Smooth muscle cell (in vitro differentiated cells): Measurements from ENCODE around the gene CDYL. TPM values are rescaled to one million over a fixed set of nuclear protein-coding genes. Genes with fewer than 3 reads are reported as not detected.

Experiments
- DNase-seq: peaks from one replicate; lab custom pipeline; 2025; ENCODE audit not compliant: unreplicated experiment; lab: John Stamatoyannopoulos, UW
- H2AFZ ChIP-seq: fragments of 200-600 bp; sonication (generic); 2 replicates; pipeline ENCODE4 v1.6.0; 2016; ENCODE audit warnings: antibody characterized with exemption, low read depth, mild to moderate bottlenecking
- H3F3A ChIP-seq: fragments of 200-600 bp; sonication (generic); 2 replicates; pipeline ENCODE4 v1.6.0; 2017; ENCODE audit warnings: antibody characterized with exemption, low read depth
- H3K27ac ChIP-seq: fragments of 200-600 bp; sonication (generic); 2 replicates; pipeline ENCODE4 v1.5.1; 2016; ENCODE audit warnings: low read depth, mild to moderate bottlenecking
- H3K27me3 ChIP-seq: fragments of 200-600 bp; sonication (generic); 2 replicates; pipeline ENCODE4 v1.6.1; 2016; ENCODE audit warnings: low read depth, mild to moderate bottlenecking
- H3K36me3 ChIP-seq: fragments of 200-600 bp; sonication (generic); 2 replicates; pipeline ENCODE4 v1.5.1; 2016; ENCODE audit warnings: low read depth
- H3K4me1 ChIP-seq: fragments of 200-600 bp; sonication (generic); 2 replicates; pipeline ENCODE4 v1.5.1; 2016; ENCODE audit warnings: low read depth
- H3K4me2 ChIP-seq: fragments of 200-600 bp; sonication (generic); 2 replicates; pipeline ENCODE4 v1.6.0; 2016; ENCODE audit warnings: mild to moderate bottlenecking
- H3K4me3 ChIP-seq: fragments of 200-600 bp; sonication (generic); 2 replicates; pipeline ENCODE4 v1.5.1; 2016; ENCODE audit warnings: mild to moderate bottlenecking
- H3K79me2 ChIP-seq: fragments of 200-600 bp; sonication (generic); 2 replicates; pipeline ENCODE4 v1.6.0; 2016; ENCODE audit warnings: low read depth, mild to moderate bottlenecking
- H3K9ac ChIP-seq: fragments of 200-600 bp; sonication (generic); 2 replicates; pipeline ENCODE4 v1.6.0; 2016; ENCODE audit warnings: low read depth
- H3K9me3 ChIP-seq: fragments of 200-600 bp; sonication (generic); replicated peaks from 2 replicates; pipeline ENCODE4 v1.5.1; 2016; ENCODE audit warnings: low read depth
- H4K20me1 ChIP-seq: fragments of 200-600 bp; sonication (generic); 2 replicates; pipeline ENCODE4 v1.6.0; 2016; ENCODE audit warnings: low read depth
- WGBS: methylation state at CpG from one replicate; pipeline ENCODE4 v1.1.7; 2016; ENCODE audit warnings: low lambda C conversion rate; 5-methylcytosine and 5-hydroxymethylcytosine counted together
- polyA plus RNA-seq: library from polyadenylated mRNA; unstranded; fragments of >200 nt; fragmentation: Nextera tagmentation; extraction: Ambion mirVana; gene quantifications from 2 replicates; pipeline ENCODE4 v1.2.1, GENCODE V29; 2016
- total RNA-seq: library from RNA; depleted of rRNA; stranded (reverse); fragments of >200 nt; gene quantifications from 2 replicates; pipeline ENCODE4 v1.2.3, GENCODE V29; 2014
- TF ChIP-seq, protein P1 (sequence below): fragments of 200-600 bp; sonication (generic); IDR thresholded peaks from 2 replicates; pipeline ENCODE4 v1.5.1; 2017; ENCODE audit warnings: borderline replicate concordance, mild to moderate bottlenecking, antibody characterized with exemption; ENCODE audit not compliant: insufficient read depth, poor library complexity, severe bottlenecking

The CDYL gene
- total and polyA plus RNA-seq, 2 experiments from 2014 or later = 28.7 to 34.5 TPM

DNA sequence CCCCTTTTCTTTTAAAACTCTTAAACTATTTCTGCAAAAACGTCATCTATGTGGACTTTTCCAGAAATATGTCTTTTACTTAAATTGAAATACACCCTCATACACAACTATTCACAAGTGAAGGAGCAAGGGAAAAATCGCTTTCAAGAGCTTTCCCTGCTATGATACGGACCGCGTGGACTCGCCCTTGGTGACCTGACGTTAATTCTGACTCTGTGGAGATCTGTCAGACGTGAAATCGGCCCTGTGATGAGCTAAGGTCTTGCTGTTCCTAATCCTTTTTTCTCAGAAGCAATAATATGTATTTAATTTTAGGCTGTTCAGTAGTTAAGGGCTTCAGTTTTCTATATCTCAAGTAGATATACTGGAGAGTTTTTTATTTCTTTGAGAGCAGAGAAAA lies 114.0 kb downstream of the CDYL start:
- Histone ChIP-seq H2AFZ (no peak overlapping the region), H3K4me2 (no peak overlapping the region), H3K4me1 (no peaks in the 10 kb centered on the region), H4K20me1 (peaks cover 94% of the 10 kb centered on the region), H3F3A (no peaks in the 10 kb centered on the region), H3K9ac (no peak overlapping the region), H3K9me3 (no peaks in the 10 kb centered on the region), H3K79me2 (peaks cover 65% of the 10 kb centered on the region), H3K27me3 (no peaks in the 10 kb centered on the region), H3K27ac (no peak overlapping the region), H3K36me3 (no peaks in the 10 kb centered on the region), H3K4me3 (no peak overlapping the region)
- TF ChIP-seq, protein P1, sequence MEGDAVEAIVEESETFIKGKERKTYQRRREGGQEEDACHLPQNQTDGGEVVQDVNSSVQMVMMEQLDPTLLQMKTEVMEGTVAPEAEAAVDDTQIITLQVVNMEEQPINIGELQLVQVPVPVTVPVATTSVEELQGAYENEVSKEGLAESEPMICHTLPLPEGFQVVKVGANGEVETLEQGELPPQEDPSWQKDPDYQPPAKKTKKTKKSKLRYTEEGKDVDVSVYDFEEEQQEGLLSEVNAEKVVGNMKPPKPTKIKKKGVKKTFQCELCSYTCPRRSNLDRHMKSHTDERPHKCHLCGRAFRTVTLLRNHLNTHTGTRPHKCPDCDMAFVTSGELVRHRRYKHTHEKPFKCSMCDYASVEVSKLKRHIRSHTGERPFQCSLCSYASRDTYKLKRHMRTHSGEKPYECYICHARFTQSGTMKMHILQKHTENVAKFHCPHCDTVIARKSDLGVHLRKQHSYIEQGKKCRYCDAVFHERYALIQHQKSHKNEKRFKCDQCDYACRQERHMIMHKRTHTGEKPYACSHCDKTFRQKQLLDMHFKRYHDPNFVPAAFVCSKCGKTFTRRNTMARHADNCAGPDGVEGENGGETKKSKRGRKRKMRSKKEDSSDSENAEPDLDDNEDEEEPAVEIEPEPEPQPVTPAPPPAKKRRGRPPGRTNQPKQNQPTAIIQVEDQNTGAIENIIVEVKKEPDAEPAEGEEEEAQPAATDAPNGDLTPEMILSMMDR = no peak
- no peak for DNase-seq
- 95% methylated on average over 9 of the region's 9 CpGs for WGBS

GRCh38 chr6:4890627-4891026 lies 114.4 kb downstream of the CDYL start:
- no peak overlapping the region for H2AFZ ChIP-seq
- H3K36me3 ChIP-seq = no peaks in the 10 kb centered on the region
- WGBS = 93% methylated on average over 11 of the region's 11 CpGs
- no peaks in the 10 kb centered on the region for H3K4me1 ChIP-seq
- H3K79me2 ChIP-seq = peaks cover 62% of the 10 kb centered on the region
- H3K27me3 ChIP-seq = no peaks in the 10 kb centered on the region
- peaks cover 89% of the 10 kb centered on the region for H4K20me1 ChIP-seq
- H3K4me3 ChIP-seq = no peak overlapping the region
- H3F3A ChIP-seq = no peaks in the 10 kb centered on the region
- H3K4me2 ChIP-seq = no peak overlapping the region
- no peak overlapping the region for H3K9ac ChIP-seq
- TF ChIP-seq, protein P1 = no peak
- no peaks in the 10 kb centered on the region for H3K9me3 ChIP-seq
- DNase-seq = no peak
- no peak overlapping the region for H3K27ac ChIP-seq

DNA sequence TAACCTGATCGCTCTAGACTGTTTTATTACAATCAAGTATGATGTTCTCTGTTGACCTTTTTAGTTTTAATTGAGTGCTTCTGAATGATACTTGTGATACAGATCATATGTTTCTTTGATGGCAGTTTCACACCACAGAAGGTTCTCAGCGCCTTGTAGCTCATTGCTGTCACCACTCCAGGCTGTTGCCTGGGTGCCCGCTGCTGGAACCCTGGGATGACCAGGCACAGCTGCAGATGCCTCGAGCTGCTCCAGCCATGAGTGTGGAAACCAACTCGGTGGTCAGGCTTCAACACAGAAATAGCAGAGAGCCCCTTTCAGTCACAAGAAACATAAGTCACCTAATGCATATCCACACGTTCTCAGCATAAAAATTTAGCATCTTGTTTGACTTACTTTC lies 114.9 kb downstream of the CDYL start:
- H3K9ac ChIP-seq = no peak overlapping the region
- H3K4me2 ChIP-seq = no peak overlapping the region
- peaks cover 2% of the 10 kb centered on the region for H3F3A ChIP-seq
- no peaks in the 10 kb centered on the region for H3K27me3 ChIP-seq
- H3K79me2 ChIP-seq = peaks cover 62% of the 10 kb centered on the region
- TF ChIP-seq, protein P1 = no peak
- peaks cover 2% of the 10 kb centered on the region for H3K4me1 ChIP-seq
- H4K20me1 ChIP-seq = peaks cover 86% of the 10 kb centered on the region
- no peaks in the 10 kb centered on the region for H3K36me3 ChIP-seq
- no peak overlapping the region for H3K27ac ChIP-seq
- DNase-seq = no peak
- 93% methylated on average over 6 of the region's 6 CpGs for WGBS
- H2AFZ ChIP-seq = no peak overlapping the region
- no peaks in the 10 kb centered on the region for H3K9me3 ChIP-seq
- no peak overlapping the region for H3K4me3 ChIP-seq

DNA sequence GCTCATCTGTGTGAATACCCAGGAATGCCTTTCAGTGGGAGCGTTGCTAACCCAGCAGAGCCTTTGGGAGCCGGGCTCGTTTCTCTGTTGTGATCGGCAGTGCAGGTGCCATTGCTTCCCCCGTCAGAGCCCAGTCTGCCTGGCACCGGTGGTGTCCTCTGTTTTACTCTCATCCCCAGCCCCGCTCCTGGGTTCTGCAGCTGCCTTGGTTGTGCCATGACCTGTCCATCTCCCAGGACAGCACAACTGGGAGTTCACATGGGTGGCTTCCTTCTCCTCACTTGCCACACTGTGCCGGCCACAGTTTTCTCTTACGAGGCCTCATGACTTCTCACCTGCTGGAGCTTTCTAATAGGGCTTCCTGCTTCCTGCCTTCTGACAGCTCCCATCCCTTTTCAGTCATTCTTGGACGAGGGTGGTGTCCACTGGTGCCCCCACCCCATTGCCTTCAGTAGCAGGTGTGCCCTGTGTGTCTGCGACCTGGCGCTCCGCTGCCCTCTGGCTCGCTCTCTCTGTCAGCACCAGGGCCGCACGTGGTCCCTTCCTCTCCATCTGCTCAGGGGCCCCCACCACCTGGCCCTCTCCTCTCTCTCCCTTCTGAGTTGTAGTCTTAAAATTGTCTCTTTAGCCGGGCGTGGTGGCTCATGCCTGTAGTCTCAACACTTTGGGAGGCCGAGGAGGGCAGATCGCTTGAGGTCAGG lies 116.7 kb downstream of the CDYL start:
- Histone ChIP-seq H3K4me3 (no peak overlapping the region), H3K36me3 (no peaks in the 10 kb centered on the region), H3F3A (peaks cover 6% of the 10 kb centered on the region), H3K27ac (no peak overlapping the region), H3K9ac (no peak overlapping the region), H3K9me3 (no peaks in the 10 kb centered on the region), H3K27me3 (no peaks in the 10 kb centered on the region), H3K79me2 (peaks cover 59% of the 10 kb centered on the region), H4K20me1 (peaks cover 83% of the 10 kb centered on the region), H2AFZ (no peak overlapping the region), H3K4me1 (peaks cover 3% of the 10 kb centered on the region), H3K4me2 (no peak overlapping the region)
- TF ChIP-seq, protein P1 = no peak
- WGBS = 97% methylated on average over 20 of the region's 20 CpGs
- no peak for DNase-seq
